Measurements from ENCODE around the gene VAT1.

GRCh38 chr17:42991471-42991870 is 30.7 kb downstream of the VAT1 start:
- TF ChIP-seq EP300 (IDR thresholded peaks at IDR 0.05), result no peak
- TF ChIP-seq, protein P1, sequence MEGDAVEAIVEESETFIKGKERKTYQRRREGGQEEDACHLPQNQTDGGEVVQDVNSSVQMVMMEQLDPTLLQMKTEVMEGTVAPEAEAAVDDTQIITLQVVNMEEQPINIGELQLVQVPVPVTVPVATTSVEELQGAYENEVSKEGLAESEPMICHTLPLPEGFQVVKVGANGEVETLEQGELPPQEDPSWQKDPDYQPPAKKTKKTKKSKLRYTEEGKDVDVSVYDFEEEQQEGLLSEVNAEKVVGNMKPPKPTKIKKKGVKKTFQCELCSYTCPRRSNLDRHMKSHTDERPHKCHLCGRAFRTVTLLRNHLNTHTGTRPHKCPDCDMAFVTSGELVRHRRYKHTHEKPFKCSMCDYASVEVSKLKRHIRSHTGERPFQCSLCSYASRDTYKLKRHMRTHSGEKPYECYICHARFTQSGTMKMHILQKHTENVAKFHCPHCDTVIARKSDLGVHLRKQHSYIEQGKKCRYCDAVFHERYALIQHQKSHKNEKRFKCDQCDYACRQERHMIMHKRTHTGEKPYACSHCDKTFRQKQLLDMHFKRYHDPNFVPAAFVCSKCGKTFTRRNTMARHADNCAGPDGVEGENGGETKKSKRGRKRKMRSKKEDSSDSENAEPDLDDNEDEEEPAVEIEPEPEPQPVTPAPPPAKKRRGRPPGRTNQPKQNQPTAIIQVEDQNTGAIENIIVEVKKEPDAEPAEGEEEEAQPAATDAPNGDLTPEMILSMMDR (IDR thresholded peaks at IDR 0.05), result no peak

Data from tibial nerve (tissue), 4 donors.